HG03432 (cell line): ENCODE data around the gene MT1E.
"Not testable (repeated sequence)": the region's sequence is repeated elsewhere in the genome, so short reads cannot be mapped to it uniquely, and the experiment has no call there.

Source experiments
- ATAC-seq: cut with Tn5 transposase; IDR thresholded peaks from one replicate; pipeline ENCODE4 v1.9.1; 2021; ENCODE audit warnings: mild to moderate bottlenecking, moderate library complexity; ENCODE audit not compliant: unreplicated experiment

Gene MT1E

DNA sequence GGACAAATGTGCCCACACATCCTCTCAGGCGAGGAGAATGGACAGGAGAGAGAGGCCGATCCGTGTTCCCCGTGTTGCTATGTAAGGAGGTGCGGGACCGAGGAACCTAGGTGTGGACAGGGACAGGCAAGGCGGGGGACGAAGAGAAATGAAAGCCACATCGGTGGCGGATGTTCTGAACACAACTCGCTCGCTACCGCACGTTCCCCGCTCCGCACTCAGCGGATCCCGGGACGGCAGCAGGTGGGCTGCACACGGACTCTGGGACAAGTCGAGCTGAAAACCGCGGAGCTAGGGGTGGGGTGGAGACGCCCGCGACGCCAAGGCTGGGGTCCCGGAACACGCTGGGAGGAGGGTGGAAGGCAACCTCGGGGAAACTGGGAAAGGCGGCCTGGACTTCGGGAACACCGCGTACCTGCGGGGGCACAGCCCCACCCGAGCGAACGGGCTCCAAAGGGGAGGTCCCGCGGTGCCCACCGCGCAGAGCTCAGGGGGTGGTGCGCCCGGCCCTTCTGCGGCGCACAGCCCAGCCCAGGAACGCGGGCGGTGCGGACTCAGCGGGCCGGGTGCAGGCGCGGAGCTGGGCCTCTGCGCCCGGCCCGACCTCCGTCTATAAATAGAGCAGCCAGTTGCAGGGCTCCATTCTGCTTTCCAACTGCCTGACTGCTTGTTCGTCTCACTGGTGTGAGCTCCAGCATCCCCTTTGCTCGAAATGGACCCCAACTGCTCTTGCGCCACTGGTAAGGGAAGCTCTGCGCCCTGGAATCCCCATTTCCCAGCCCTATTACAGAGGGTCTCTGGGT, at the start of gene MT1E:
Gene MT1E, plus strand, starts transcription at position 642 of the 803 bp plus-strand sequence. Its CDS starts 71 bp downstream, at position 713.
- peak; percentile 58 for ATAC-seq

DNA sequence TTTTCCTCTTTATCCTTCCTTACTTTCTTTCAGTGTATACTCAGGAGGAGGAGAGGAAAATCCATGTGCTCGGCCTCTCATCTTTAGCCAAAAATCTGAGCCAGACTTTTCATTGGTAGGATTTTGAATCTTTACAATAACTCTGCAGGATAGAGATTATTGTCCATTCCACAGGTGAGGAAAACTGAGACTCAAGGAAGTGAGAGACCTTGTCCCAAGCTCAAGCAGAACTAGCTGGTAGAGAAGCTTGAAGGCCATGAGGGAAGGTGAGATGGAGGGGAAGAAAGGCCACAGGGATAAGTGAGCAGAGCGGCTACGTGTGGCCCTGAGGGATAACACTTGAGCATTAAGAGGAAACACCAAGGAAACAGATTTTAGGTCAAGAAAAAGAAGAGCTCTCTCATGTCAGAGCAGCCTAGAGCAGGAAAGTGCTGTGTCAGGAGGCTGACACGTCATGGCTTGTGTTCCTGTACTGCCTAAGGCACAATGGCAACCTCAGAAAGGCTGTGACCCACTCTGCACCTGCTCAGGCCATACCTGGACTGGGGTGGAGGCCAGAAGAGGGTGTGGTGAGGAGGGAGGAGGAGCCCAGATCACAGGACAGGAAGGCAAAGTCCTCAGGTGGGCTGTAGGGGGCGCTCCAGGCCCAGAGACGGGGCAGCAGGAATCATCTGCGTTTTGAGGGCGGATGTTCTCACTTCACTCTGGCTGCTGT, 48.8 kb upstream of the MT1E start:
- peak; percentile 94 for ATAC-seq

DNA sequence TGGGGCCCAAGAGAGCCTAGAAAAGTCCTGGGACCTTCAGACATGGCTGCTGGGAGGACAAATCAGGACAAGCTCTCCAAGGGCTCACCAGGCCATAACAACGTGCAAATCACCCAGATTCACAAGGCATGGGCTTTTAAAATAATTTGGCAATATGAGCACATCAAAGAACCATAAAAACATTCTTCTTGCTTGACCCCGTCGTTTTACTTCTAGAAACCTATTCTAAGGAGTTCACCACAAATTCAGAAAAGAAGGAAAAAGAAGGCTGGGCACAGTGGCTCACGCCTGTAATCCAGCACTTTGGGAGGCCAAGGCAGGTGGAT, 48.3 kb upstream of the MT1E start:
- ATAC-seq: no peak

DNA sequence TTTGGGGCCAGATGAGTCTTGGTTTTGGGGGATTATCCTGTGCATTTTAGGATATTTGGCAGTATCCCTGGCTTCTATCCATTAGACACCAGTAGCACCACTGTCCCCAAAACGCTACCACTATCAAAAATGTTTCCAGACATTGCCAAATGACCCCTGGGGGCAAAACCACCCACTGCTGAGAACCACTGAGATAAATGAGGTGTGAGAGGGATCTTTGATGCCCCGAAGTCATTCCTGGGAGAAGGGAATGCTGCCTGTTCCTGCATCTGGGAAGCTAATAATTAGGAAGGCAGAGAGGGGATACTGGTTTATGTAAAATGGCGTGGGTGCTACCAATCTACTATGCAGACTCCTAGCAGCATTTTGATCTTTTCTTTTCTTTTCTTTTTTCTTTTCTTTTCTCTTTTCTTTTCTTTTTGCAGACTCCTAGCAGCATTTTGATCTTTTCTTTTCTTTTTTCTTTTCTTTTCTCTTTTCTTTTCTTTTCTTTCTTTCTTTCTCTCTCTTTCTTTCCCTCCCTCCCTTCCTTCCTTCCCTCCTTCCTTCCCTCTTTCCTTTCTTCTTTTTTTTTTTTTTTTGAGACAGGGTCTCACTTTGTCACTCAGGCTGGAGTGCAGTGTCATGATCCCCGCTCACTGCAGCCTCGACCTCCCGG, 45.1 kb upstream of the MT1E start:
- no peak for ATAC-seq

DNA sequence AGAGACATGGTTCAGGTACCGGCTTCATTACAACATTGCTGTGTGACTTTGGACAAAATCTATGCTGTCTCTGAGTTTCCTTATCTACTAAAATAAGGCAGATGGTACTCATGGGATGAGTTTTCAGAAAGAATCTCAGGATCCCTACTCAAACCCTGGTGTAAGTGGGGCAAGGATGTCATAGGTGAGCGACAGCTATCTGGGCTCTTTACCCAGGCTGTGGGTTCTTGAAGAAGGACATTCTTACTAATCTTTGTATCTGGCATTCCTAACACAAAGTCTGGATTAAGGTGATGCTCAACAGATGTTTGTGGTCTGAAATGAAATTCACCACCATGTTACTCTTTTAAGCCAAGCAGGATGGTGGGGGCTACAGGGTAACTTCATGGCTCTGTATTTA, 42.7 kb upstream of the MT1E start:
- not testable (repeated sequence) for ATAC-seq

DNA sequence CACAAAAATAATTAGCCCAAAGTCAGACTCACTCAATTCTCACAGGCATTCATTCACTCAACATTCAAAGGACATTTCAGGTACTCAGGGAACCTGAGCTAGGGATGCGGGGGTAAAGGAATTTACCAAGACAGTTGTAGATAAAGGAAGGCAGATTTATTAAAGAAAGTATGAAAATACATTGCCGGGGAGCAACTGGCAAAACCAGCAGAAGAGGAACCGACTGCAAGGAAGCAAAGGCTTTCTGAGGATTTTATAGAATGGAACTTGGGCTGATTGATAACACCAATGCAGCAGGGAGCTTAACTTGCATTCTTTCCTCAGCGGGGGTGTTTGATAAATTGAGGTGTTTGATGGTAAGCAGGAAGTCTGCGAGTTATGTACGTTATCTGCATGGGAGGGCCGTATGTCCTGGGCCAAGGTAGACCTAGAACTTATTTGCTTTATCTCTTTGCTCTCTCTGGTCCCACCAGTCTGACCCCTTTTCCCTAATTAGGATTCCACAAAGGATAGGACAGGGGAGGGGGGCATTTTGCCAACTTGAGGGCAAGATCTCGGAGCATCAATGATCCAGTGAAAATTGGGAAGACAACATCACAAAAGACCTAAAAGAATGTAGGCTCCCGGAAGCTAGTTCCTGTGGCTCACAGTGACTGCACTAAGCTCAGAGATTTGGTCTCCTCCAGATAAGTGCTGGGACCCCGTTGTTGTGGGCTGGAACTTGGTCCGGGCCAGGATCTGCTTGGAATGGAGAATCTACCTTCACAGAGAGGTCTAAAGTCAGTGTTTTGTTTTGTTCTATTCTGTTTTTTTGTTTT, 42.0 kb upstream of the MT1E start:
- no peak for ATAC-seq

DNA sequence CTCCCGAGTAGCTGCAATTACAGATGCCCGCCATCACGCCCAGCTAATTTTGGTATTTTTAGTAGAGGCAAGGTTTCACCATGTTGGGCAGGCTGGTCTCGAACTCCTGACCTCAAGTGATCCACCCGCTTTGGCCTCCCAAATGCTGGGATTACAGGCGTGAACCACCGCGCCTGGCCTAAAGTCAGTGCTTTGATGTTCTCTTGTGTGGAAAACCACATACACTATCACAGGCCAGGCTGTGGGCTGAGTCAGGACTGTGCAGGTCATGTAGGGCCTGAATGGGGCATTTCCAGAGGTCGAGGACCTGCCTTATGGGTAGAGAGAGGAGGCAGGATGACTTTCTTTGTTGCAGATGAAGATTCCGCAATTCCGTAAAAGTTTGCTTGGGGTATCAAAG, 41.3 kb upstream of the MT1E start:
- no peak for ATAC-seq

DNA sequence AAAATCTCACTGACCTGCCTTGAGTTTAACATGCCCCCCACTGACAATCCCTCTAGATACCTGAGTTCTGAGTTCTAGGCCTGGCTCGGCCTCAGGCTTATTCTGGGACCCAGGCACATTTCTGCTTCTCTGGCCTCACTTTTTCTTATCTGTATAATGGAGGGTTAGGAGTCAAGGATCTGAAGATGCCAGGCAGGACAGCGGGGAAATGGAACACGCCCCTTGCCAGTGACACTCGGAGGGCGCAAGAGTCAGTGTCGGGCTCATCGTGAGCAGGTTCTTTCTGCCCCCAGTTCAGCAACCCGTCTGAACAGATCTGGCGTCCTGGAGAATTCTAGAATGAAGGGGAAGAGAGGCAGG, 36.8 kb upstream of the MT1E start:
- no peak for ATAC-seq

DNA sequence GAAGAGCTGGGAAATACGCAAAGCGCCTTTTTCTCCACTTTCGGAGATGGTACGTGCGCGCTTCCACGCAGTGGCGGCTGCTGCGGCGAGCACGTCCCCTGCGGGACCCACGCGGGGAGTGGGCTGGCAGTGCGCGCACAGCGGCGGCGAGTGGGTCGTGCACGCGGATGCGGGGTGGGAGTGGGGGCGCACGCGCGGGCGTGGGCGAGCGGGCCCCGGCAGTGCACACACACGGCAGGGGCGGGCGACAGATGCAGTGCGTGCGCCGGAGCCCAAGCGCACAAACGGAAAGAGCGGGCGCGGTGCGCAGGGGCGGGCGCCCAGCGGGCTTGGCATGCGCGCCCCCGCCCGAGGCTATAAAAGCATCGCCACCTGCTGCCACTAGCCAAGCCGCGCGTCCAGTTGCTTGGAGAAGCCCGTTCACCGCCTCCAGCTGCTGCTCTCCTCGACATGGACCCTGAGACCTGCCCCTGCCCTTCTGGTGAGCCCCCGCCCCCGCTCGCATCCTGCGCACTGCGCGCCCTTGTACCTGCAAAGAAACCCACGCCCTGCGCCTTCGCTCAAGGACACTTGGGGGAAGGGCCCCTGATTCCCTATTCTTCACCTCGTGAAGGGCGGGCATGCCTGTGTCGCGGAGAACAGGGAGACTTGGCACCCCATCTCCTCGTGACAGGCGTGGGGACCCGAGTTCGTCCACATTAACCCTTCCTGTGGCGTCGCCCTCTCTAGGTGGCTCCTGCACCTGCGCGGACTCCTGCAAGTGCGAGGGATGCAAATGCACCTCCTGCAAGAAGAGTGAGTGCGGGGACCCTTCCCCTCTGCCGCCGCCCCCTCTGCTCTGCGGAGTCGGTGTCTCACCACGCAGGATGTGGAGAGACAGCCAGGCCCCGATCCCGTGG, 36.2 kb upstream of the MT1E start, which contains the start of gene MT3:
Gene MT3, plus strand, starts transcription at position 388 of the 899 bp plus-strand sequence. Its CDS starts 63 bp downstream, at position 451.
- no peak for ATAC-seq

DNA sequence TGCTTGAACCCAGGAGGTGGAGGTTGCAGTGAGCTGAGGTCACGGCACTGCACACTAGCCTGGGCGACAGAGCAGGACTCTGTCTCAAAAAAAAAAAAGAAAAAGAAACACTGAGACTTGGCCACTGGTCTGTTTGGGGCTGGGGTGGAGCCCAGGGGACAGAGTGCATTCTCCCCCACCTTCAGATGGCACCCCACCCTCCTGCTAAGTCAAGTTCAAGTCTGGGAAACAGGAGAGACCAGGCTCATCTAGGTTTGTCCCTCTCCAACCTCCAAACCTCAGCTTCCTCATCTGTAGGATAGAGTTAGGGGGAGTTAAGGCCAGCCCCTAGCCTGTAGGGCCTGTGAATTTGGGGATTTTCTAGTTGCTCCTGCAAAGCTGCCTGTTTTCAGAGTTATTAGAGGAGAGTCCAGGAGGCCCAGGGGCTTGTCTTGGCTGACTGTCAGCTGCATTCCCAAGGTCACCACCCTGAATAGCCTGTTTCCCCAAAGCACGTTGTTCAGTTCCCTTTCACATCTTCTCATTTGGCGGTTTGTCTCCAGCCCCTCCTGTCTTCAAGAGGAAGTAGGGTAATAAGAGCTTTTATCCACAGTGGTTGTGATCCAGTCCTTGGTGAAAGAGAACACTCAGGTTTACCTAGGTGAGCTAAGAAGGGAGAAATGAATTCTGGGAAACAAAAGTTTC, 34.1 kb upstream of the MT1E start:
- no peak for ATAC-seq

DNA sequence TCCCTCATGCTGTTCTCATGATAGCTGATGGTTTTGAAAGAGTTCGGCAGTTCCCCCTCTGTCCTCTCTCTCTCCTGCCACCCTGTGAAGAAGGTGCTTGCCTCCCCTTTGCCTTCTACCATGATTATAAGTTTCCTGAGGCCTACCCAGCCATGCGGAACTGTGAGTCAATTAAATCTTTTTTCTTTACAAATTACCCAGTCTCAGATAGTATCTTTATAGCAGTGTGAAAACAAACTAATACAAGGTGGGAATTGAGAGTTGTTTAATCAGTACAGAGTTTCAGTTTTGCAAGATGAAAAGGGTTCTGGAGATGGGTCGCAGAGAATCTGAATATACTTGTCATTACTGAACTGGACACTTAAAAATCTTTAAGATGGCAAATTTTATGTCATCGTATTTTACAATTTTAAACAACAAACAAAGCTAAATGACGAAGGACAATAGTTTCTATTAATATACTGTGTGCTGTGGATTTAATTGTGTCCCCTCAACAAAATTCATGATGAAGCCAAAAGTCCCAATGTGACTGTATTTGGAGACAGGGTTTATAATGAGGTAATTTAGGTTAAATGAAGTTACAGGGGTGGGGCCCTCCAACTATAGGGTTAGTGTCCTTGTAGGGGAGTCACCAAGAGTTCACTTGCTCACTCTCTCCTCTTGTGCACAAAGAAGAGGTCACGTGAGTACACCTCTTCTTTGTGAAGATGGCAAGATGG, 31.8 kb upstream of the MT1E start:
- peak; percentile 37 for ATAC-seq

DNA sequence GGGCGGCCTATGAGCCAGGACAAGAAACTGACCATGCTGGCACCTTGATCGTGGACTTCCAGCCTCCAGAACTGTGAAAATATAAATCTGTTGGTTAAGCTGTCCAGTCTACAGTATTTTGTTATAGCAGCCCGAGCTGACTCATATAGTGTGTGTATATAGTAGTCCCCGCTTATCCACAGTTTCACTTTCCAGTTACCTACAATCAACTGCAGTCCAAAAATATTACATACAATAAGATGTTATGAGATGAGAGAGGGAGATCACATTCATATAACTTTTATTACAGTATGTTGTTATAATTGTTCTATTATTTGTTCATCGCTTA, 31.3 kb upstream of the MT1E start:
- no peak for ATAC-seq

DNA sequence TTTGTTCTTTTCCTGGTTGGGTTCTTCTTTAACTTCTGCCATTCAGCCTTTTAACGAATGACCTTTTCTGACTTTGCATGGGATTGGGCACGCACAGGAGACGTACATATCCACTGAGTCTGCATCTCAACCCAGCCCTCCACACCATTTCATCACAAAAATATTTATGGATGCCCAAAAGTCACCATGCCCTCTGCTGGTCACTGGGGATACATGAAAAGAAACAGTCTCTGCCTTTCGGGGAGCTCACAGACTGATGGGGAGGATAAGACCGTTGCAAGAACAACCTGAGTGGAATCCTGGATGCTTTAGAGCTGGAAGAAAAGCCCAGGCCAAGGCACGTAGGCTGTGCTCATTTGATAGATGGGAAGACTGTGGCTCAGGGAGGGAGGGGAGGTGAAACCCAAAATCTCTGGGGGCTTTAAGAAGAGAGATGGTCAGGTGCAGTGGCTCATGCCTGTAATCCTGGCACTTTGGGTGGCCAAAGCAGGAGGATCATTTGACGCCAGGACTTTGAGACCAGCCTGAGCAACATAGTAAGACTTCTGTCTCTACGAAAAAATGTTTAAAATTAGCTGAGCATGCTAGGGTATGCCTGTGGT, 25.1 kb upstream of the MT1E start:
- ATAC-seq: no peak

DNA sequence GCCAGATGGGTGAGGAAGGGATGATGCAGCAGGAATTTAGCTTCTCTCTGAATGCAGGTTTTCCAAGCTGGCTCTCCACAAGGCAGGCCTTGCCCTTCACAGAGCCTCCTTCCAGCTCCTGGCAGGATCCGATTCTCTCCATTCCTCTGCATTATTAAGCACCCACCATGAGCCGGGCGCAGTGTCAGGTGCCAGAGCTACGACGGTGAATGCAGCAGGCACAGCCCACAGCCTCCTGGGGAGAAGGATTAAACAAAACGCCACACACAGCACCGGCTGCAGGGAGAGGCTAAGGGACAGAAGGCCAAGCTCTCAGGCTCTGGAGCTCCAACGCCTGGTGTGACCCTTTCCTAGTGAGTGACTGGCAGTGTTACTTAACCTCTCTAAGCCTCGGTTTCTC, 24.3 kb upstream of the MT1E start:
- ATAC-seq: no peak

DNA sequence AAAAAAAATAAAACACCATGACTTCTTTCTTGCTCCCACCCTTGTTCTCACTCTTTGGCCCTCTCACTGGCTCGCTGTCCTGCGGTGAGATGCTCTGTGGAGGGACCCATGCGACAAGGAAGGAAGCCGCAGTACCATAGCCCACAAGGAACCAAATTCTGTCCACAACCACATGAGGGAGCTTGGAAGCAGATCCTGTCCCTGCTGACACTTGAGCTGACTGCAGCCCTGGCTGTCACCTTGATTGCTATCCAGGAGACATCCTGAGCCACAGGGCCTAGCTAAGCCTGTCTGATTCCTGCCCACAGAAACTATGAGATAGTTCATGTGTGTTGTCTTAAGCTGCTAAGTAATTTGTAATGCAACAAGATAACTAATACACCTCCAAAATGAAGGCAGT, 22.0 kb upstream of the MT1E start:
- no peak for ATAC-seq

DNA sequence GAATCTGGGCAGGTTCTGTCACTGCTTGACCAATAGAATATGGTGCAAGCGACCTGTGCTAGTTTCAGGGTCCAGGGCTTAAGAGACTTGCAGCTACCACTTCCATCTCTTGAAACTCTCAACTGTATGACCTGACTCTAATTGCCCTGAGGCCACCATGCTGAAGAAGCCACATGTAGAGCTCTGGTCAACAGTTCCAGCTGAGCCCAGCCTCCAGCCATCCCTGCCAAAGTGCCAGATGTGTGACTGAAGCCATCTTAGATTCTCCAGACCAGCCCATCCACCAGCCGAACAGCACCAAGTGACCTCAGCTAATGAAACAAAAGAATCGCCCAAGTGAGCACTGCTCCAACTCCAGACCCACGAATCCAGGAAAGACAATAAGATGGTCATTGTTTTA, 20.6 kb upstream of the MT1E start:
- ATAC-seq: no peak

DNA sequence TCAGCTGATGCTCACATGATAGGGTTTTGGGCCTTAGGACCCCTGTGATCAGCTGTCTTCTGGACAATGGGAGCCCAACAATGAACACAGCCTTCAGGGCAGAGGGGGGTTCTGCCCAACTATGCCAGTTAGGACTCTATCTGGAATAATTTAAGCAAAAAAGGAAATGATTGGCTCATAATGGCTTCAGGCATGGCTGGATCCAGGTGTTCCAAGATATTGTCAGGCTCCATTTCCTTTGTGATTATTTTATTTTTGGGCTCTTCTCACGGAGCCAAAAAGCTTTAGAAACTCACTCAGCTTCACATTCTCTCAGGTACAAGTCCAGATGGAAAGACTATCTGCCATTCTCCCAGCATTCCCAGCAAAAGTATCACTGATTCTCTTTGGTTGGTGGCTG, 20.1 kb upstream of the MT1E start:
- no peak for ATAC-seq

DNA sequence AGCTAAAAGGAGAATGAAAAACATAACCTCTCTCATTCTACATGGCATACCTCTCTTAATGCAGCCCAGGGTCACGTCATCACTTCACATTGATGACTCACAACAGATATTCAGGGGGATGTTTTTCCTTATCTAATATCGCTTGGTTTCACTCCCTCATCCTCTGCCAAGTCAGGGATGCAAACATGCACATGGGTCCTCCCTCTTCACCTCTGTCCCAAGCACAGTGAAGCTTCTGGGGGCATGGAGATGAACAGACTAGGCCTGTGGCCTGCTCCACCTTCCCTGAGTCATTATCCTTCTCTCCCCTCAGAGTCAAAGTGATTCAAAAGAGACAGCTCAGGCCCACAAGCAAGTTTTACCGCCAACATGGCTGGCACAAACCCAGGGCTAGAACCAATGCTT, 19.5 kb upstream of the MT1E start:
- no peak for ATAC-seq
